ENCODE data around the gene RABL6.
"Not testable (repeated sequence)": the region's sequence is repeated elsewhere in the genome, so short reads cannot be mapped to it uniquely, and the experiment has no call there.

Gene RABL6

DNA sequence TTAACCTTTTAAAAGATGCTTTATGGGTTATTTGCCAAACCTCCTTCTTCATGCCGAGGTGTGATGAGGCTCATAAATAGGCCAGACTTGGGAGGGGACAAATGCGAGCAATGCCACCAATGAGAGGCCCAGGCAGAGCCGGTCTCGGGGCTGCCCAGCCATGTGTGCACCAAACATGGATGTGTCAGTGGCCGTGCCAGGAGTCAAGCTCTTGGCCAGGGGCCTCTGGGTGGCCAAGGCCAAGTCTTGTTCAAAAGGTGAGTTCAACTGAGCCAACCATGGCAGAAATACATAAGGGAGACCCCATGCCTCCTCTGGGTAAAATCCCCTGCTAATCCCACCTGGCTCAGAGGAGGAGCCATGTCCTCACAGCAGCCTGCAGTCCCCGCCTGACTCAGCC, 32.6 kb upstream of the RABL6 start:
- DNase-seq: no peak

- no peak for DNase-seq
These were observed 30.8 kb upstream of the RABL6 start for GRCh38 chr9:136776947-136777346.

DNA sequence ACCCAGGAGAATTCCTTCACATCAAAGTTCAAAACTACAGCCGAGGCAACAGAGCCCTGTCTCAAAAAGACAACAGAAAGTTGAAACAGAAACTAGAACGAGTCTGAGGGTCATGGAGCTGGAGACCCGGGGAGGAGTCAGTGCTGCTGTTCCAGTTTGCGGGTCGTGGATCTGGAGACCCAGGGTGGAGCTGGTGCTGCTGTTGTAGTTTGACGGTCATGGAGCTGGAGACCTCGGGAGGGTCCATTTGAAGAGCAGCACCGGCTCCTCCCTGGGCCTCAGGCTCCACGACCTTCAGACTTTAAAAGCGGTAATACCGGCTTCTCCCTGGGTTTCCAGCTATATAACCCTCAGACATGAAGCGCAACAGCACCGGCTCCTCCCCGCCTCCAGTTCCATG, 30.4 kb upstream of the RABL6 start:
- no peak for DNase-seq

DNA sequence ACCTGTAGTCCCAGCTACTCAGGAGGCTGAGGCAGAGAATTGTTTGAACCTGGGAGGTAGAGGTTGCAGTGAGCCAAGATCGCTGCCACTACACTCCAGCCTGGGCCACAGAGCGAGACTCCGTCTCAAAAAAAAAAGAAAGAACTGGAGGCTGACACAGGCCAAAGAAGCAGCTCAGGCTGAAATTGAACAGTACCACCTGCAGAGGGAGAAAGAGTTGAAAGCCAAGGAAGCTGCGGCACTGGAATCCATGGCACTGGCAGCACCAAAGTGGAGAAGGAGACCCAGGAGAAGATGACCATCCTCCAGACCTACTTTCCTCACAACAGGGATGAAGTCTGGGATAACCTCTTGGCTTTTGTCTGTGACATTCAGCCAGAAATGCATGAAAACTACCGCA, 27.9 kb upstream of the RABL6 start:
- DNase-seq: no peak

GRCh38 chr9:136782452-136782851, 25.3 kb upstream of the RABL6 start:
- no peak for DNase-seq

DNA sequence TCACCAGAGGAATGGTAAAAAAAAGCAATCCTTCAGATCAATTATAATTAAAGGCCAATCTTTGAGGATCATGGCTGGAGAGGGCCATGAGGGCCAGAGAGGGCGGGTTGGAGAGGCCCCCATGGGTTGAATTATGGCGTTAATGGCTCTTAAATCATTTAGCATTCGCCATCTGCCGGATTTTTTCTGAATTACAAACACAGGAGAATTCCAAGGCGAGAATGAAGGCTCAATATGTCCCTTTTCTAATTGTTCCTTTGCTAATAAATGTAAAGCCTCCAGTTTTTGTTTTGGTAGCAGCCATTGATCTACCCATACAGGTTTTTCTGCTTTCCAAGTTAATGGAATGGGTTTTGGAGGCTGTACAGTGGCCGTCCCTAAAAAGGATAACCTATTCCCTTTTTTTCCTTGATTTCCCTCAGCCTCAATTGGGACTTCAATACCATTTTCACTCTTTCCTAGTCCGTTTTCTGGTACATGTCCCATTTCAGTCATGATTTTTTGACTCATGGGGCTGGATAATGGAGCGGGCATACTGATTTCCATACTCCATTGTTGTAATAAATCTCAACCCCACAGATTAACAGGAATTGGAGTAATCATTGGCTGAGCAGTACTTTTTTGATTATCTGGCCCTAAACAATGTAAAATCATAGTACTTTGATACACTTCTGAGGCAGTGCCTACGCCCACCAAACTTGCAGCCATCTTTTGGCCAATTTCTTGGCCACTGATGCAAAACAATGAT, 23.3 kb upstream of the RABL6 start:
- peak in 2 of 58 donors; percentile 19 to 35 for DNase-seq

DNA sequence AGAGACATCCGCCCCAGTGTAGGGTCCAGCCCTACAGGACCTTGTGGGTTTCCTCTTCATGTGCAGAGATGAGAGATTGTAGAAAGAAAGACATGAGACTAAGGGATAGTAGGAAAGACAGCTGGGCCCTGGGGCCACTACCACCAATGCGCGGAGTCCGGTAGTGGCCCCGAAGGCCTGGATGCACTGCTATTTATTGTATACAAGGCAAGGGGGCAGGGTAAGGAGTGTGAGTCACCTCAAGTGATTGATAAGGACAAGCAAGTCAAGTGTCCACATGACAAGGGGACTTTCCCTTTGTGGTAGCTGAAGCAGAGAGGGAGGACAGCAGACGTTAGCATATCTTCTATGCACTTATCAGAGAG, 22.8 kb upstream of the RABL6 start:
- no peak for DNase-seq

- DNase-seq: not testable (repeated sequence)
These were observed 22.0 kb upstream of the RABL6 start for GRCh38 chr9:136785565-136786355.

DNA sequence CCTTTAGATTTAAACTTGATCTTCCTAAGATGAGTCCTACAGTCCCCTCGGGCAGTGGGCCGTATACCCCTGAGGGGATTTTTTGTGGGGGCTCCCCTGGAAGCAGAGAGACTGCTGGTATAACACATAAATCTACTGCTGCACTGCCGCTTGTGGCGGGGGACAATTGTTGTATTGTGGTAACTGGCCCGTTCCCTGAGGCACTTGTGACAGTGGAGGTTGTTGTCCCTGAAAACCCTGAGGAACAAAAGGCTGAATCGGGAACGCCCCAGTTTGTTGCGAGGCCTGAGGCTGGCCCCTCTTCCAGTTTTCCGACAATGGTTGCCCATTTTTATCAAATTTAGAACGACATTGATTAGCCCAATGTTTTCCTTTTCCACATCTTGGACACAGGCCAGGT, 21.3 kb upstream of the RABL6 start:
- DNase-seq: peak in 31 of 58 donors; percentile 17 to 79 (median 58)

DNA sequence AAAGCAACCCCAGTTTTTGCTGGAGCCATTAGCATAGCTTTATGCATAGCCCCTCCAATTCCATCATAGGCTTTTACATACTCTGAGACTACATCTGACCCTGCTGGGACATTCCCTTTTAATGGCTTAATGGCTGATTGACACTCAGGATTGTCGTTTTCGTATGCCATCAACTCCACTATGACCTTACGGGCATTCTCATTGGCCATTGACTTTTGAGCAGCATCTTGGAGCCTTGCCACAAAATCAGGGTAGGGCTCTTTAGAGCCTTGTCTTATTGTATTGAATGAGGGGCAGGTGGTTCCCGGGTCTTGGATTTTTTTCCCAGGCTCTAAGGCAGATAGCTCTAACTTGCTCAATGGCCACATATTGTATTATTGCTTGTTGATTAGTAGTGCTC, 20.8 kb upstream of the RABL6 start:
- not testable (repeated sequence) for DNase-seq

DNA sequence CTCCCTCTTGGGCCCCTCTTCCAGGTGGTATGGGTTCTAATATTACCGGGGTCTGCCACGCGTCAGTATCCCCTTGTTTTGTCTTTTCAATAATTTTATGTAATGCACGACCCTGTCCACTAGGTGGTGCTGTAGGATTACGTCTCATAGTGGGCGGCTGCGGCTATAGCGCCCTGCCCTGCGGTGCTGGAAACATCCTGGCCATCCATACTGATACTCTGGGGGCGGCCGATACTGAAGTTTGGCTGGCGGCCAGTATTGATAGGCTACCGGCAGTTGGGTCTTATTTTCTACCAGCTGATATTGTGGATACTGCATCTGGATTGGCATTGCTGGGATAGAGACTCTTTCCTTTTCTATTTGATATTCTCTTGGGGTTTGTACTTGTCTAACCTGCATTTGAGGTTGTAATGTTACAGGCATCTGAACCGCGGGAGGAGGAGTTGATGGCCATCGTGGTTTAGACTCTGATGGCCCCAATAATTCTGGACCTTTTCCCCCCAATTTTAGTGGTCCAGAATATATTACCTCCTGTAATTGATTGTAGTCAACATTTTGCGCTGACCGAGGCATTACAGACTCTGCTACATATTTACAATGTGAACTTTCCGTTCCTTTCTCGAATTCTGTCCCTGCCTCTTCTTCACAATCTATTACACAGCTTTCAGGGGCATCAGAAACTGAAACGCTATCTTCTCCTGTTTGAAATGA, 19.9 kb upstream of the RABL6 start:
- DNase-seq: peak in 45 of 58 donors; percentile 14 to 82 (median 46)

GRCh38 chr9:136788644-136789522, 18.9 kb upstream of the RABL6 start:
- not testable (repeated sequence) for DNase-seq

DNA sequence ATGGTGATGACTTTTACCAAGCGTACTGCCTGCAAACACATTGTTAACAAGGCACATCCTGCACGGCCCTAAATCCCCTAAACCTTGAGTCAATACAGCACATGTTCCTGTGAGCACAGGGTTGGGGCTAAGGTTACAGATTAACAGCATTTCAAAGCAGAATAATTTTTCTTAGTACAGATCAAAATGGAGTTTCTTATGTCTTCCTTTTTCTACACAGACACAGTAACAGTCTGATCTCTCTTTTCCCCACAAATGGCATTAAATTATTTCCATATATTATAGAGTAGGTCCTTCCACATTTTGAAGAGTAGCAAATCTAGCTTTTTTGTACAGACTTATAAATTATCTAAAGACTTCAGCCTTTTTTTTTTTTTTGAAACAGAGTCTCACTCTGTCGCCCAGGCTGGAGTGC, 18.2 kb upstream of the RABL6 start:
- DNase-seq: no peak

DNA sequence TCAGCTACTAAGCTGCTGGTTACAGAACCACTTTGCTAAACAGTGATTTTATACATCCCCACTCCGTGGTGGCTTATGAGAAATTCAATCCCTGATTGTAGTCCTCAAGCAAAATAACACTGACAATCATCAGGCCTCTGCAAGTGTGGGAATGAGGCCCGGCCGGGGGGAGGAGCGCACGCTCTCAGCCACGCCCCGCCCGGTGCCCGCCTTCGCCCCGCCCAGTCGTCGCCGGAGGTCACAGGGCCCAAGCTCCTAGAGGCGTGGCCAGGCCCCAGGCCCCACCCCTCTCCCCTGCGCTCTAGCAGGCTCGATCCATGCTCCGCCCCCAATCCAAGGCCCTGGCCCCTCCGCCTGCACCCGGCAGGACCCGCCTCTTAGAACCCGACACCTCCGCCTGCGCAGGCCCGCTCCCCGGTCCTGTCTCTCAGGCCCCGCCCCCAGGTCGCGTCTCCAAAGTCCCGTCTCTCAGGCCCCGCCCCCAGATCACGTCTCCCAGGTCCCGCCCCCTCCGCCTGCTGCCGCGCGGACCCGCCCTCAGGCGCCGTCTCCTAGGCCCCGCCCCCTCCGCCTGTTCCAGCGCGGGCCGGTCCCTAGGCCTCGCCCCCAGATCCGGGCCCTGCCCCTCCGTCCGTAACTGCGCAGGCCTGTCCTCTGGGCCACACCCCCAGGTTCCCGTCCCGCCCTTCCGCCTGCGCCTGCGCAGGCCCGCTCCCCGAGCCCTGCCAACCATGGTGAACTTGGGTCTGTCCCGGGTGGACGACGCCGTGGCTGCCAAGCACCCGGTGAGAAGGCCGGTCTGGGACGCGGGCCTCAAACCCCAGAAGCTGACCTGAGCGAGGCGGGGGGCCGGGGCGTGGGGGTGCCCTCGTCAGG, 16.9 kb upstream of the RABL6 start, which contains the start of gene TMEM141:
Gene TMEM141 (plus strand): TSS at position 705 of the 876 bp plus-strand sequence. CDS start 27 bp downstream, at position 732.
- DNase-seq: peak; percentile 74 to 100 (median 100)

DNA sequence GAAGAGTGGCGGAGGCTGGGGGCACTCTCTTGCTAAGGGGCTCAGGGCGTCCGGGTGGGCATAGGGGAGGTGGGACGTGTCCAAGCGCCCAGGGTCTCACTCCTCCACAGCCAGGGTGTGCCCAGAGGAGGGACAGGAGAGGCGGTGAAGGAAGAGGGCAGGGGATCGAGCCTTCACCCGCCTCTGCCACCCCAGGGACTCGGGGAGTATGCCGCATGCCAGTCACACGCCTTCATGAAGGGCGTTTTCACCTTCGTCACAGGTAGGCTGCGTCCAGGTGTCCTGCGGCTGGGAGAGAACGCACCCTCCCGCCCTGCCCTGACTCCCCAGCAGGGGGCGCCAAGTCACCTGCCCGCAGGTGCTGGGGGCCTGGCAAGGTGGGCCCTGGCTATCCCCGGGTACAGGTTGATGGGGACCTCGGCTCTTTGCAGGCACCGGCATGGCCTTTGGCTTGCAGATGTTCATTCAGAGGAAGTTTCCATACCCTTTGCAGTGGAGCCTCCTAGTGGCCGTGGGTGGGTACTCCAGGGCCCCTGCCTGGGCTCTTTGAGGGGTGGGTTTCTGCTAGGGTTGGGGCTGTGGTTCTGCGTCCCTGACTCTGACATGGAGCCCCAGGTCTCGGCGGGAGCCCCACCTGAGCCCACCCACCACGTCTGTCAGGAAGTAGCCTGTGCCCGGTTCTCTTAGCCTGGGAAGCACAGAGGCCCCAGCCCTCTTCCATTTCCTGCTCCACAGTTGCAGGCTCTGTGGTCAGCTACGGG, 16.1 kb upstream of the RABL6 start:
- peak in 19 of 58 donors; percentile 25 to 72 (median 54) for DNase-seq

- DNase-seq: peak in 2 of 58 donors; percentile 23 to 27
These were observed 15.2 kb upstream of the RABL6 start for GRCh38 chr9:136792321-136793085.

- DNase-seq: no peak
These were observed 14.4 kb upstream of the RABL6 start for GRCh38 chr9:136793086-136793946.

Data from anterior cingulate cortex (tissue), 58 donors.